ENCODE results near the gene TLE1.

TLE1 gene

GRCh38 chr9:81552581-81552991, 136.8 kb downstream of the TLE1 start:
- no peaks in the 10 kb centered on the region for H3K27me3 ChIP-seq (ENCODE audit: insufficient read depth, poor library complexity, severe bottlenecking)
- TF ChIP-seq REST (IDR thresholded peaks at IDR 0.05; ENCODE audit: insufficient replicate concordance, low read depth) (no peak), POLR2AphosphoS5 (IDR thresholded peaks at IDR 0.05; ENCODE audit: low read depth) (no peak), CTCF (IDR thresholded peaks at IDR 0.05; ENCODE audit: insufficient read depth, low read length) (no peak), GABPA (IDR thresholded peaks at IDR 0.05; ENCODE audit: low read depth) (no peak), SPI1 (IDR thresholded peaks at IDR 0.05; ENCODE audit: borderline replicate concordance, low read depth) (no peak)
- H3K4me3 ChIP-seq (replicated peaks; ENCODE audit: insufficient read depth, low read length): no peak overlapping the region
- no peak for DNase-seq (ENCODE audit: low read depth in 1 of 2, low spot score in 1 of 2)
- no peak overlapping the region for H3K27ac ChIP-seq (replicated peaks)

- DNase-seq (ENCODE audit: low read depth in 1 of 2, low spot score in 1 of 2): no peak
- no peaks in the 10 kb centered on the region for H3K27me3 ChIP-seq (ENCODE audit: insufficient read depth, poor library complexity, severe bottlenecking)
- H3K27ac ChIP-seq (replicated peaks): no peak overlapping the region
- TF ChIP-seq POLR2AphosphoS5 (IDR thresholded peaks at IDR 0.05; ENCODE audit: low read depth) (no peak), SPI1 (IDR thresholded peaks at IDR 0.05; ENCODE audit: borderline replicate concordance, low read depth) (no peak)
- H3K4me3 ChIP-seq (replicated peaks; ENCODE audit: insufficient read depth, low read length): no peak overlapping the region
Observed at GRCh38 chr9:81550207-81550583, 139.2 kb downstream of the TLE1 start.

- no peak for DNase-seq (ENCODE audit: low read depth in 1 of 2, low spot score in 1 of 2)
- no peak for TF ChIP-seq CTCF (IDR thresholded peaks at IDR 0.05; ENCODE audit: insufficient read depth, low read length)
- TF ChIP-seq REST (IDR thresholded peaks at IDR 0.05; ENCODE audit: insufficient replicate concordance, low read depth): no peak
- no peak for TF ChIP-seq SPI1 (IDR thresholded peaks at IDR 0.05; ENCODE audit: borderline replicate concordance, low read depth)
- no peak for TF ChIP-seq POLR2AphosphoS5 (IDR thresholded peaks at IDR 0.05; ENCODE audit: low read depth)
- no peak for TF ChIP-seq GABPA (IDR thresholded peaks at IDR 0.05; ENCODE audit: low read depth)
- no peak overlapping the region for H3K27ac ChIP-seq (replicated peaks)
Observed at GRCh38 chr9:81549500-81550206, 139.7 kb downstream of the TLE1 start.

GRCh38 chr9:81548911-81549310, 140.4 kb downstream of the TLE1 start:
- no peak overlapping the region for H3K27ac ChIP-seq (replicated peaks)
- no peak overlapping the region for H3K4me3 ChIP-seq (replicated peaks; ENCODE audit: insufficient read depth, low read length)
- no peaks in the 10 kb centered on the region for H3K27me3 ChIP-seq (ENCODE audit: insufficient read depth, poor library complexity, severe bottlenecking)
- no peak for DNase-seq (ENCODE audit: low read depth in 1 of 2, low spot score in 1 of 2)
- TF ChIP-seq SPI1 (IDR thresholded peaks at IDR 0.05; ENCODE audit: borderline replicate concordance, low read depth): no peak

More at GRCh38 chr9:81549500-81550206, 139.7 kb downstream of the TLE1 start:
- no peaks in the 10 kb centered on the region for H3K27me3 ChIP-seq (ENCODE audit: insufficient read depth, poor library complexity, severe bottlenecking)
- H3K4me3 ChIP-seq (replicated peaks; ENCODE audit: insufficient read depth, low read length): no peak overlapping the region

GRCh38 chr9:81546489-81546888, 142.9 kb downstream of the TLE1 start:
- no peak overlapping the region for H3K27ac ChIP-seq (replicated peaks)
- no peak for DNase-seq (ENCODE audit: low read depth in 1 of 2, low spot score in 1 of 2)
- no peaks in the 10 kb centered on the region for H3K27me3 ChIP-seq (ENCODE audit: insufficient read depth, poor library complexity, severe bottlenecking)
- no peak overlapping the region for H3K4me3 ChIP-seq (replicated peaks; ENCODE audit: insufficient read depth, low read length)
- TF ChIP-seq REST (IDR thresholded peaks at IDR 0.05; ENCODE audit: insufficient replicate concordance, low read depth) (no peak), POLR2AphosphoS5 (IDR thresholded peaks at IDR 0.05; ENCODE audit: low read depth) (no peak), SPI1 (IDR thresholded peaks at IDR 0.05; ENCODE audit: borderline replicate concordance, low read depth) (no peak), GABPA (IDR thresholded peaks at IDR 0.05; ENCODE audit: low read depth) (no peak), CTCF (IDR thresholded peaks at IDR 0.05; ENCODE audit: insufficient read depth, low read length) (no peak)
